IPS-15b (cell line): ENCODE results near the gene ZCCHC7.
"Not testable (repeated sequence)": the region's sequence is repeated elsewhere in the genome, so short reads cannot be mapped to it uniquely, and the experiment has no call there.

Experiments
- H3K27me3 ChIP-seq: one replicate; pipeline ENCODE4 v1.6.1; 2013; ENCODE audit warnings: low read length; ENCODE audit not compliant: control insufficient read depth, insufficient read depth
- H3K36me3 ChIP-seq: one replicate; pipeline ENCODE4 v1.6.1; 2013; ENCODE audit warnings: low read length; ENCODE audit not compliant: control insufficient read depth, insufficient read depth
- H3K4me1 ChIP-seq: one replicate; pipeline ENCODE4 v1.6.1; 2013; ENCODE audit warnings: mild to moderate bottlenecking, low read length; ENCODE audit not compliant: control insufficient read depth, insufficient read depth
- H3K4me3 ChIP-seq: one replicate; pipeline ENCODE4 v1.5.1; 2013; ENCODE audit warnings: low read depth, low read length
- H3K9ac ChIP-seq: one replicate; pipeline ENCODE4 v1.6.1; 2013; ENCODE audit warnings: low read depth, mild to moderate bottlenecking, low read length
- H3K9me3 ChIP-seq: one replicate; pipeline ENCODE4 v1.6.1; 2013; ENCODE audit warnings: mild to moderate bottlenecking, low read length; ENCODE audit not compliant: control insufficient read depth, insufficient read depth

The ZCCHC7 gene

GRCh38 chr9:37119907-37120842, at the start of gene ZCCHC7:
TSS of gene ZCCHC7 (plus strand) at chr9:37120574.
- H3K4me3 ChIP-seq, result peak within 1 kb of the TSS; percentile 84
- H3K36me3 ChIP-seq, result no peaks in the 10 kb centered on the region
- H3K27me3 ChIP-seq, result no peaks in the 10 kb centered on the region
- peak within 1 kb of the TSS; percentile 55 for H3K9ac ChIP-seq
- H3K9me3 ChIP-seq, result no peaks in the 10 kb centered on the region
- H3K4me1 ChIP-seq, result peaks cover 2% of the 10 kb centered on the region

GRCh38 chr9:37074790-37075189, 45.6 kb upstream of the ZCCHC7 start:
- not testable (repeated sequence) for H3K9ac ChIP-seq, H3K9me3 ChIP-seq, H3K27me3 ChIP-seq, H3K4me3 ChIP-seq, H3K36me3 ChIP-seq, H3K4me1 ChIP-seq

- Histone ChIP-seq H3K9me3 (no peaks in the 10 kb centered on the region), H3K4me3 (peak overlapping the region; percentile 90), H3K4me1 (peaks cover 2% of the 10 kb centered on the region), H3K27me3 (peaks cover 10% of the 10 kb centered on the region), H3K36me3 (no peaks in the 10 kb centered on the region), H3K9ac (peak overlapping the region; percentile 68)
Measured at GRCh38 chr9:37079370-37080164, 40.8 kb upstream of the ZCCHC7 start.

GRCh38 chr9:37080165-37080628, 40.2 kb upstream of the ZCCHC7 start:
- not testable (repeated sequence) for H3K27me3 ChIP-seq, H3K36me3 ChIP-seq, H3K4me1 ChIP-seq, H3K9me3 ChIP-seq
- Histone ChIP-seq H3K4me3 (peak overlapping the region; percentile 90), H3K9ac (peak overlapping the region; percentile 68)

GRCh38 chr9:37081507-37081906, 38.9 kb upstream of the ZCCHC7 start:
- not testable (repeated sequence) for H3K9me3 ChIP-seq, H3K27me3 ChIP-seq, H3K4me1 ChIP-seq, H3K9ac ChIP-seq, H3K36me3 ChIP-seq, H3K4me3 ChIP-seq

GRCh38 chr9:37082214-37082765, 38.1 kb upstream of the ZCCHC7 start:
- peaks cover 10% of the 10 kb centered on the region for H3K27me3 ChIP-seq
- H3K9me3 ChIP-seq, result no peaks in the 10 kb centered on the region
- H3K4me3 ChIP-seq, result no peak overlapping the region
- H3K36me3 ChIP-seq, result no peaks in the 10 kb centered on the region
- H3K9ac ChIP-seq, result no peak overlapping the region
- H3K4me1 ChIP-seq, result peaks cover 2% of the 10 kb centered on the region

- Histone ChIP-seq H3K36me3 (no peaks in the 10 kb centered on the region), H3K27me3 (peaks cover 6% of the 10 kb centered on the region), H3K4me1 (peaks cover 2% of the 10 kb centered on the region), H3K9ac (no peak overlapping the region), H3K9me3 (no peaks in the 10 kb centered on the region), H3K4me3 (no peak overlapping the region)
Measured at GRCh38 chr9:37083654-37084053, 36.7 kb upstream of the ZCCHC7 start.

- no peaks in the 10 kb centered on the region for H3K27me3 ChIP-seq
- peaks cover 2% of the 10 kb centered on the region for H3K4me1 ChIP-seq
- no peak overlapping the region for H3K9ac ChIP-seq
- H3K9me3 ChIP-seq, result no peaks in the 10 kb centered on the region
- no peaks in the 10 kb centered on the region for H3K36me3 ChIP-seq
- no peak overlapping the region for H3K4me3 ChIP-seq
Measured at GRCh38 chr9:37085233-37085632, 35.1 kb upstream of the ZCCHC7 start.

- not testable (repeated sequence) for H3K27me3 ChIP-seq, H3K4me1 ChIP-seq, H3K9ac ChIP-seq, H3K36me3 ChIP-seq, H3K4me3 ChIP-seq, H3K9me3 ChIP-seq
Measured at GRCh38 chr9:37092714-37093295, 27.6 kb upstream of the ZCCHC7 start.

GRCh38 chr9:37094751-37095150, 25.6 kb upstream of the ZCCHC7 start:
- H3K27me3 ChIP-seq, result no peaks in the 10 kb centered on the region
- H3K36me3 ChIP-seq, result no peaks in the 10 kb centered on the region
- no peak overlapping the region for H3K9ac ChIP-seq
- H3K9me3 ChIP-seq, result no peaks in the 10 kb centered on the region
- no peaks in the 10 kb centered on the region for H3K4me1 ChIP-seq
- no peak overlapping the region for H3K4me3 ChIP-seq

GRCh38 chr9:37096628-37097027, 23.7 kb upstream of the ZCCHC7 start:
- H3K9ac ChIP-seq, result no peak overlapping the region
- H3K4me3 ChIP-seq, result no peak overlapping the region
- H3K36me3 ChIP-seq, result no peaks in the 10 kb centered on the region
- no peaks in the 10 kb centered on the region for H3K9me3 ChIP-seq
- no peaks in the 10 kb centered on the region for H3K27me3 ChIP-seq
- H3K4me1 ChIP-seq, result peaks cover 5% of the 10 kb centered on the region
